HepG2 (cell line): ENCODE data around the gene XAB2. TPM values are rescaled to one million over a fixed set of nuclear protein-coding genes. Genes with fewer than 3 reads are reported as not detected.

Experiments
- ATAC-seq: fragments of 200-7000 bp; cut with Tn5 transposase; 3 replicates; pipeline ENCODE4 v1.9.1; 2020; ENCODE audit warnings: mild to moderate bottlenecking, moderate library complexity
- BruUV-seq: library from RNA; stranded (reverse); fragments of 400-500 nt; replicated peaks from 2 replicates; lab custom pipeline; 2021; lab: Mats Ljungman, UMichigan
- CTCF ChIA-PET: fragments of 300-600 bp; formaldehyde crosslinking; extraction: SDS; loops from one replicate; lab custom pipeline; 2021; ENCODE audit warnings: low total read pairs, inconsistent platforms, low intra/inter-chr PET ratio; lab: Yijun Ruan, JAX
- POLR2A ChIA-PET: fragments of 350-600 bp; sonication (Branson Sonifier 250); formaldehyde crosslinking; loops from one replicate; lab custom pipeline; 2020; ENCODE audit warnings: antibody characterized with exemption, inconsistent platforms; lab: Yijun Ruan, JAX
- DNase-seq: peaks from one replicate; pipeline ENCODE4 v3.0.0-alpha.2; 2015; ENCODE audit warnings: low spot score
- FAIRE-seq: peaks from 3 replicates; lab custom pipeline; 2011; peaks lifted over from hg19 to GRCh38; lab: Jason Lieb, UNC
- H2AFZ ChIP-seq: one replicate; pipeline ENCODE4 v1.6.1; 2011; ENCODE audit warnings: low read length, inconsistent platforms
- H3K27ac ChIP-seq: fragments of 300-600 bp; 3 replicates; pipeline ENCODE4 v1.8.0; 2011; ENCODE audit warnings: mixed run types, mild to moderate bottlenecking, mixed read lengths, low read length, inconsistent platforms; ENCODE audit not compliant: insufficient read depth; ENCODE audit errors: extremely low read length
- H3K27me3 ChIP-seq, 2 experiments: fragments of 200-600 bp in 1 of 2; 2 replicates in 1 of 2; 3 replicates in 1 of 2; pipeline versions ENCODE4 v1.6.0 to v1.8.0; 2011; ENCODE audit warnings: low read length in 2 of 2, mild to moderate bottlenecking in 2 of 2, moderate library complexity in 2 of 2, inconsistent platforms in 1 of 2; ENCODE audit not compliant: insufficient read depth in 2 of 2, control insufficient read depth in 1 of 2
- H3K36me3 ChIP-seq, 2 experiments: fragments of 200-600 bp in 1 of 2; replicated peaks in 1 of 2; 2 replicates in 1 of 2; 3 replicates in 1 of 2; pipeline versions ENCODE4 v1.5.1 to v1.8.0; 2011; ENCODE audit warnings: low read length in 2 of 2, inconsistent platforms in 1 of 2; ENCODE audit not compliant: insufficient read depth in 2 of 2, control insufficient read depth in 1 of 2
- H3K4me1 ChIP-seq: 2 replicates; pipeline ENCODE4 v1.5.1; 2012; ENCODE audit warnings: low read length, inconsistent platforms; ENCODE audit not compliant: insufficient read depth
- H3K4me2 ChIP-seq: 2 replicates; pipeline ENCODE4 v1.6.0; 2011; ENCODE audit warnings: low read depth, low read length, inconsistent platforms
- H3K4me3 ChIP-seq, 3 experiments: fragments of 200-600 bp in 1 of 3; sonication (generic), shearing (Covaris generic) in 1 of 3; replicated peaks in 1 of 3; 2 replicates each; pipeline ENCODE4 v1.5.1; 2011 to 2016; ENCODE audit warnings: low read length in 3 of 3, inconsistent platforms in 2 of 3, low read depth in 2 of 3, mild to moderate bottlenecking in 2 of 3, control low read depth in 1 of 3, mixed read lengths in 1 of 3; ENCODE audit not compliant: insufficient read depth in 1 of 3
- H3K79me2 ChIP-seq: one replicate; pipeline ENCODE4 v1.6.1; 2011; ENCODE audit warnings: low read length, inconsistent platforms; ENCODE audit not compliant: insufficient read depth
- H3K9ac ChIP-seq: 2 replicates; pipeline ENCODE4 v1.6.0; 2011; ENCODE audit warnings: mild to moderate bottlenecking, low read depth, low read length, inconsistent platforms; ENCODE audit not compliant: insufficient read depth
- H3K9me3 ChIP-seq: 2 replicates; pipeline ENCODE4 v1.5.1; 2012; ENCODE audit warnings: mild to moderate bottlenecking, low read length
- H4K20me1 ChIP-seq: 2 replicates; pipeline ENCODE4 v1.6.0; 2011; ENCODE audit warnings: inconsistent platforms, mild to moderate bottlenecking, low read length, moderate library complexity; ENCODE audit not compliant: insufficient read depth
- AGO2 ChIP-seq: fragments of 200-400 bp; formaldehyde crosslinking; optimal IDR thresholded peaks from 2 replicates; pipeline ENCODE3; 2017; ENCODE audit warnings: mild to moderate bottlenecking, low read depth, low read length, moderate library complexity
- ZNF205 ChIP-seq: IDR thresholded peaks from 2 replicates; pipeline ENCODE4 v1.6.1; 2018; ENCODE audit warnings: missing biosample characterization, missing genetic modification reagents
- ZNF768 ChIP-seq: sonication (generic); formaldehyde crosslinking; IDR thresholded peaks from 2 replicates; pipeline ENCODE4 v1.4.0; 2020; ENCODE audit warnings: missing genetic modification reagents
- WGBS: methylation state at CpG from one replicate; pipeline ENCODE4 v1.1.6; 2017; ENCODE audit warnings: low lambda C conversion rate; 5-methylcytosine and 5-hydroxymethylcytosine counted together
- in situ Hi-C: cut with HindIII; loops from 2 replicates; pipeline ENCODE4 v1.10.0; 2017; ENCODE audit warnings: low pct_unique_long_range_greater_than_20kb; ENCODE audit not compliant: extremely low pct_ligation_motif_present
- intact Hi-C: fragments of 100-400 bp; cut with micrococcal nuclease; formaldehyde crosslinking; loops from one replicate; pipeline ENCODE4 v1.10.0; 2022; ENCODE audit not compliant: unreplicated experiment
- polyA plus RNA-seq, 8 experiments: library from polyadenylated mRNA; depleted of rRNA in 3 of 8; stranded (reverse) in 7 of 8; unstranded in 1 of 8; fragments of >200 nt; fragmentation: Illumina TruSeq in 4 of 8; extraction: Trizol in 4 of 8; gene quantifications; 2 replicates each; pipeline versions ENCODE4 v1.2.1 to v1.2.3, GENCODE V29; 2011 to 2016; ENCODE audit warnings: low read depth in 4 of 8, missing spikeins in 1 of 8, mixed read lengths in 1 of 8; ENCODE audit not compliant: insufficient read depth in 1 of 8
- total RNA-seq, 5 experiments: library from RNA; depleted of rRNA; stranded (reverse); fragments of >200 nt; fragmentation: Illumina TruSeq; extraction: Trizol; gene quantifications; 2 replicates each; pipeline ENCODE4 v1.2.3, GENCODE V29; 2016; ENCODE audit warnings: low read depth in 1 of 5

The XAB2 gene
- total and polyA plus RNA-seq, 2 of the 13 experiments (the other 11 are each of a cell fraction or from before 2014, with no cell fraction given): 6.2 to 23.9 TPM

DNA sequence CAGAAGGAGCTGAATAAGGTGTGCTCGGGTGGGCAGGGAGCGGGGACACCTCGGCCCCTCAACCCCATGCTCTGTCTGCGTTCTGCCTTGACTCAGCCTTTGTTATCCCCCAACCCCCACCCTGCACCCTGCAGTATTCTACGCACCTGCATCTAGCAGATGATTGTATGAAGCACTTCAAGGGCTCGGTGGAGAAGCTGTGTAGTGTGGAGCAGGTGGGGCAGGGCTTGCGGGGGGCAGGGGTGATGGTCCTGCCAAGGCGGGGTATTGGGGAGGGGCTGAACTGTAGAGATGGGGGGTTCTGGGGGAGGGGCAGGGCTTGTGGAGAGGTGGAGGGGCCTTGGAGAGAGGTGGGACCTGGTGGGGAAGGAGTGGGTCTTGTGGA lies 13.7 kb upstream of the XAB2 start:
- intact Hi-C loops (no loop called here), in situ Hi-C loops (no loop called here)
- DNase-seq (no peak), FAIRE-seq (no peak), ATAC-seq (no peak)
- WGBS: over 99% methylated on average over 8 of the region's 8 CpGs
- BruUV-seq: no TSS peak
- H4K20me1 ChIP-seq: no peaks in the 10 kb centered on the region; the same call in 1 of the 2 replicates
- no peak overlapping the region for H3K27ac ChIP-seq
- H3K27me3 ChIP-seq: no peaks in the 10 kb centered on the region
- ChIA-PET CTCF (no interaction called here), POLR2A (no interaction called here)
- no peak overlapping the region for H3K9ac ChIP-seq
- TF ChIP-seq ZNF768 (CRISPR knock-in tag): no peak
- no peak overlapping the region for H2AFZ ChIP-seq
- H3K4me1 ChIP-seq: peaks cover 3% of the 10 kb centered on the region
- H3K79me2 ChIP-seq: no peaks in the 10 kb centered on the region
- H3K4me2 ChIP-seq: no peak overlapping the region
- no peaks in the 10 kb centered on the region for H3K9me3 ChIP-seq
- no peak overlapping the region for H3K4me3 ChIP-seq
- no peaks in the 10 kb centered on the region; a peak in 1 of 5 replicates for H3K36me3 ChIP-seq

DNA sequence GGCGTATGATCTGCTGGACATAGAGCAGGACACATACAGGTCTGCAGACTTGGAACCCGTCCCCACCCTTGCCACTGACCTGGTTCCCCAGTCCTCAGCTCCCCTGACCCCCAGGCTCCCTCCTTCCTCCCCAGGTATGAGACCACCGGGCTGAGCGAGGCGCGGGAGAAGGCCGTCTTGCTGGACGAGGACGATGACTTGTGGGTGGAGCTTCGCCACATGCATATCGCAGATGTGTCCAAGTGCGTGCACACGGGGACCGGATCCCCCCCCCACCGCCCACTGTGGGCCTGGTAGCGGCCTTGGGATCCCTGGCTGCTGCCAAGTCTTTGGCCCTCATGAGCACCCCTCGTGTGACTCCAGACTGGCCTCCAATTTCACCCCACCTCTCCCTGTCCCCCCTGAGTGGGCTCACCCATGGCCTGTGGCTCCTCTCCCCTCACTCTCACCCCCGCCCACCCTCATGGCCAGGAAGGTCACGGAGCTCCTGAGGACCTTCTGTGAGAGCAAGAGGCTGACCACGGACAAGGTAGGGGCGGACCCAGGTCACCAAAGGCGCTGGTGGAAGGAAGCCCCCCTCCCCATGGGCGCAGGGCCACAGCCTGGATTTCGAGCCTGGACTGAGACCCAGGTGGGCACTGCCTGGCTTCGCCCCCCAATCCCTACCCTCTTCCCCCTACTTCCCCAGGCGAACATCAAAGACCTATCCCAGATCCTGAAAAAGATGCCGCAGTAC lies 13.1 kb upstream of the XAB2 start:
- H3K27me3 ChIP-seq: no peaks in the 10 kb centered on the region; a peak in 1 of 5 replicates
- WGBS: 97% methylated on average over 22 of the region's 27 CpGs
- DNase-seq (no peak), ATAC-seq (no peak), FAIRE-seq (no peak)
- H3K27ac ChIP-seq: no peak overlapping the region
- no peak overlapping the region for H3K9ac ChIP-seq
- no peak overlapping the region for H3K4me2 ChIP-seq
- no peak overlapping the region for H3K4me3 ChIP-seq
- no peak overlapping the region for H2AFZ ChIP-seq
- peaks cover 5% of the 10 kb centered on the region for H3K79me2 ChIP-seq
- H3K4me1 ChIP-seq: peaks cover 8% of the 10 kb centered on the region
- no peaks in the 10 kb centered on the region; the same call in 1 of the 2 replicates for H4K20me1 ChIP-seq
- in situ Hi-C loops: no loop called here
- TF ChIP-seq ZNF205 (CRISPR knock-in tag) (no peak), AGO2 (peak; percentile 66)
- CTCF ChIA-PET: no interaction called here
- H3K9me3 ChIP-seq: no peaks in the 10 kb centered on the region
- H3K36me3 ChIP-seq: no peaks in the 10 kb centered on the region; a peak in 1 of 5 replicates
- POLR2A ChIA-PET: no interaction called here
- BruUV-seq: no TSS peak
- intact Hi-C loops: no loop called here
